GM19025 (cell line): Measurements from ENCODE around the gene KIFC1.

Source experiments
- ATAC-seq: cut with Tn5 transposase; IDR thresholded peaks from one replicate; pipeline ENCODE4 v1.9.1; 2021; ENCODE audit warnings: mild to moderate bottlenecking, low read depth, moderate library complexity; ENCODE audit not compliant: unreplicated experiment

KIFC1 gene

DNA sequence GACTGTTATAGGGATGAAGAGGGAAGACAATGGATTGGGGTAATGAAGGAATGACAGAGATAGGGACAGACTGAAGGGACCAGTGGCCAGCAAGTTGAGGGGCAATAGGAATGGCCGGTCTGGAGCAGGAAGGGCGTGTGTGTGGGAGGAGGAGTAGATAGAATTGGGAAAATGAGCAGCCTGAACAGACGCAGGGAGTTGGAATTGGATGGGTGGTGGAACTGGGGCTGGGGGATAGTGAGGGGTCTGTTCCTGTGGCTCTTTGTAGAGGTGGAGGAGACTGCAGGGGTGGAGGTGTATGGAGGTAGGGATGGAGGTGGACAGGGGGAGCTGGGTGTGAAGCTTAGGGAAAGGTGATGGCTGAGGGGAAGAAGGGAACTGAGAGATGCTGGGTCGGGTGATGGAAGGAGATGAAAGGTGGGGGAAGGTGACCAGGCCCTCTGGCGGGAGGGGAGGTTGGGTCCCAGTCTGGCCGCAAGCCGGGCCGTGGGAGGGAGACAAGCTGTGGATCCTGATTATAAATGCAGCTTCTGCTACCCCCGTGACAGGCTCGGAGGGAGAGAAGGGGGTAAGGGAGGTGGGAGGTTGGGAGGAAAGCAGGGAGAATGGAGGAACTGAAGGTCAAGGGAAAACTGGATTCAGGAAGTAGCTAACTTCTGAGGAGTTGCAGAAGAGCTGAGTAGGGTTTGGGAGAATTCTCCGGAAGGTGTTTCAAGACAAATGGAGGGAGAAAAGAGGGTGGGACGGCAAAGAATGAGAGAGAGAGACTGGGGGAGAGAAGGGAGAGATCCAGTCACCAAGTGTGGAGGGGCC, 33.4 kb downstream of the KIFC1 start:
- no peak for ATAC-seq

DNA sequence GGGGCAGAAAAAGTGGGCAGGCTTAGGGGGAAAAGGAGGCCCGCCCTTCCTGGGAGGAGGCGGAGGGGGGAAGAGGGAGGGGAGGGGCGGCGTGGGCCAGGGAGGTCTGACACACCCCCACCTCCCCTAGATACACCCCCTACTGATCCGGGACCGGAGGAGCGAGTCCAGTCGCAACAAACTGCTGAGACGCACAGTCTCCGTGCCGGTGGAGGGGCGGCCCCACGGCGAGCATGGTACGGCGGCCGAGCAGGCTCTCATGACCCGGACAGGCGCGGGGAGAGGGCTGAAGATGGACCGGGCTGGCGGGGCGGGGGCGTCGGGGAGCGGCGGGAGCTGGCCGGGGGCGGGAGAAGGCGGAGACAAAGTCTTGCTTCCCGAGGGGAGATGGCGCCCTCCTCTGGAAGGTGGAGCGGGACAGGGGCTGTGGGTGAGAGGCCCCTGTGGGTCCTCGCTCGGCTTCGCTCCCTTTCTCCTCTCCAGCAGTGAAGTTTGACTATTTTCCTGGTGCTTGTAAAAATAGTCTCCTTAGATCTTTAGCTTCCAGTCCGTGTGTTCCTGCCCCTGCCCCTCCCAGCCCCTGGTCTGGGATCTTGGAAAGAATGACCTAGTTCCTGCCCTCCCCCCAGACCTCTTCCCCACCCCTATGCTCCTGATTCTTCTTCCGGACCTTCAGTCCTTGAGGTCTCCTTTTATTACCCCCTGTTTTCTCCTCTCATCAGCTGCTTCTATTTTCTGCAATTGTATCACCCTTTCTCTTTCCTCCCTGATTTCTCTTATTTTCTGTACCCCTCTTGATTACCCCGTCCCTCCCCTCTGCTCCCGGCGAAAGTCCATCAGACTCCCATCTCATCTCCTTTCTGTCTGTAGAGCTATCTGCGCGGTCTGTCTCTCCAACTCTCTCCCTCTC, 34.3 kb downstream of the KIFC1 start:
- ATAC-seq = no peak

DNA sequence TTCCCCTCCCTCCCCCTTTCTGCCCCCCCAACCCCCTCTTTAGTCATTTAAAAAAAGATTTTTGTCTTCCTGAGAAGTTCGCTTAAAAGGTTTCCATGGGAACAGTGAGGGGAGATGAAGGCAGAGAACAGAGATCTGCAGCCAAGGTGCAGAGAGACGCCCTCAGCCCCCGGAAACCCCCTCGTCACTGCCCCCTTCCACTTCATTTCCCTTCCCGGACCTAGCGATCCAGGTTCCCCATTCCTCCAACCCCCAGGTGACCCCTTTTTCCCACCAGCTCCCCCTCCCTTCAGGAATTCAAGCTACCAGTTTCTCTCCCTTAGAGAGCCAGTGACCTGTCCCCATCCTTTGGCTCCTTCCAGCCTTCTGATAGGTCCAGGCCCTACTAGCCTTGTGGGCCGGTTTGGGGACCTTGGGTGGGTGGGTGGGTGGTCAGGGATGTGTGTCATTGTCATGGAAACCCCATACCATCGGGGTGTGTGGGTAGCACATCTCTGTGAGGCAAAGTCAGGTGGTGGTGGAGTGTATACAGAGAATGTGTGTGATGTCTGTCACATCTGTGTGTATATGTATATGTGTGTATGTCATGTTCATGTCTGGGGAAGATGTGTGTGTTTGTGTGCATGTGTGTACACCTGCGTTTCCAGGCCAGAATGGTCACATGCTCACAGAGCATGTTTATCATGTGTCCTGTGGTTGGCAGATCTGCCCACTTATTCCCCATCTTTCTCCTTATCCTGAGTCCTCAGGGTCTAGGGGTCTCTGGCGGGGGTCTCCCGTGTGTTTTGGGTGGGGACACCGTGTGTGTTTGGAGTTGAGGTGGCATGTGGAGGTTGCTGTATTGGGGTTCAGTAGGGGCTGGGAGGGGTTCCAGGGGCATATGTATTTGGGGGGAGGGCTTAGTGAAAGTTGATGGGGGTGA, 35.2 kb downstream of the KIFC1 start:
- ATAC-seq = no peak

DNA sequence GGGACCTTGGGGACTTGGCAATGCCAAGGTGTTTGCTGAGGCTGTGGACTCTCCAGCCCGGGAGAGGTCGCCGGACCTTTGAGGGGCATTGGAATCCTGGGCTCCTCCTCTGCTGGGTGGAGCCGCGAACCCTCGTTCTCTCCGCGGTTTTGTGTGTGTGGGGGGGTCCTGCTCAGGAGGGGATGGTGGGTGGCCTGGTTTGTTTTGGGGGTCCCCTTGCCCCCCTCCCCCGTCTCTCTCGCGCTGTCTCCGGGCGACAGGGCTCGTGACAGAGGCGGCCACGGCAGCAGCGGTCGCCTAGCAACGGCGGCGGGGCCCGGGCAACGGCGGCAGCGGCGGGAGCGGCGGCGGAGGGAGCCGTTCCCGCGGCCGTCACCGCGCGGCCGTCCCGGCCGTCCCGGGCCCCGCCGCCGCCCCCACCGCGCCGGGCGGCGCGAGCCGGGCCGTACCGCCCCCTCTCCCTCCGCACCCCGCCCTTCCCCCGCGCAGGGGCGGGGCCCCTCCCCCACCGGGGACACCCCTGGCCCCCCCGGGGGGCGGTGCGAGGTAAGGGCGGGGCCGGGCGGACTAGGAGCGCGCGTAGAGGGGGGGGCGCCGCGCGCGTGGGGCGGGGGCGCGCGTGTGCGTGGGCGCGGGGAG, 36.1 kb downstream of the KIFC1 start:
- ATAC-seq = no peak

DNA sequence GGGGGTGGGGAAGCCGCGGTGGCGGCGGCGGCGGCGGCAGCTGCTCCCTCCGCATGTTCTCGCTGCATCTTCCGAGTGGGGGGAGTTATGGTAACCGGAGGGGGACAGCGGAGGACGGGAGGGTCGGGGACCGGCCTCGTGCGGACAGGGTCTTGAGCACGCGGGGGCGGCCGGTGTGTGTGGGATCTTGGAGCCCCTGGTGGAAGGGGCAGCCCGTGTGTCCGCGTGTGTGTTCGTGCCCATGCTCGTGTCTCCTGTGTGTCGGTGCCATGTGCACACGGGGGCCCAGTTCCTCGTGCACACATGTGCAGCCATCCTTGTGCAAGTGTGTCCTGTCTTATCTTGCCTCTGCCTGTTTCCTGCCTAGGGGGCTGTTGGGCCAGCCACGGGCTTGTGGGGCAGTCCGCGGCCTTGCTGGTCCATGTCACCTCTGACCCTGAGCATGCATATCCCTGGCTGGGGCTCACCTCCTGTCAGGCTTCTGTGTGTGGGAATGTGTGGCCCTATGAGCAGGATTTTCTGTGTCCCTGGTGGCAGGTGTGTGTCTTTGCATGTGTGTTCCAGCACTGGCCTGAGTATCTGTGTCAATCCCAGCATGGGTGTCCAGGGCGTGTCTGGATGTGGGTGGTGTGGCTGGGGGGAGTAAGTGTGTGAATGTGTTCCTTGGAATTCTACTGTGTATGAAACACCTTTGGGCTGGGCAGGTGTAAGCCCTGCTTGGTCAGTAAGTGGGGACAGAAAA, 36.8 kb downstream of the KIFC1 start:
- no peak for ATAC-seq

DNA sequence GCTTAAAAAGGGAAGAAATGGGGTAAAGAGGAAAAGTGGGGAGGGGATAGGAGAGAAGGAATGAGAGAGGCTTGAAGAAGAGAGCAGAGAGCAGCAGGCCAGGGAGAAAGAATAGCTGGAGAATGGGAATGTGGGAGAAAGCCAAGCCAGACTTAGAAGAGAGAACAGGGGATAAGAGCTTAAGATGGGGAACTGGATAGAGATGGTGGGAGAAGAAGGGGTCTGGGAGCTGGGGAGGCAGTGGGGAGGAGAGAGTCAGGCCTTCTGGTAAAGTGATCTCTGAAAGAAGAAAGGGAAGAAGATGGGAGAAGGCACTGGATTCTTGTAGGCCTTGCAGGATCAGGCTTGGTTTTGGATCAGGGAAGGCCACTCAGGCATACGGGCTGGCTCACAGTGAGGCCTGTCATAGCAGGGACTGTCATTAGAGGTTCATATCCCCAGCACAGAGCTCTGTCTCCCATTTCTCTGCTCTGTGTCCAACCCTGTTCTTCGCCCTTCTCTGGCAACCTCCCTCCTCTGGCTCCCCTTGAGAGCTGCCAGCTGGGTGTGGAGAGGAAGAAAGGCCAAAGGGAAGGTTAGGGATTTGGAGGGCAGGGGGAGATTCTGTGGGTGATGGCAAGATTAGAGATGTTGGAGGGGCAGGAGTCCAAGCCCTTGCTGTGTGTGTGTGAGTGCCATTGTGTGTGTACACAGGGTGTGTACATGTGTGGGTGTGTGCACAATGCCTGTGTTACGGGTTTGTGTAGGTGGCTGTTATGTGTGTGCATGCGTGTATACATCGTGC, 37.5 kb downstream of the KIFC1 start:
- no peak for ATAC-seq

DNA sequence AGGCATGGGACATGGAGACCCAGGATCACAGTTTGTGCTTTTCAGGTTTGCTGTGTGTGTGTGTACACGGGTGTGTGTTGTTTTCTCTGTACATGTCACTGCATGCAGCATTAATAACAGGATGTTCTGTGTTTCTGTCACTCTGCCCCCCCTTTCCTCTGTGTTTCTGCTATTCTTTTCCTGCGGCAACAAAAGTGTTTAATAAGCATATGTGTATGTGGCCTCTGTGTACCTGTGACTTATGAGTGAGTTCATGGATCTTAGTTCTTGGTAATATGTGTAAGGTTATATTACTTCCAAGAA, 38.1 kb downstream of the KIFC1 start:
- ATAC-seq = no peak

DNA sequence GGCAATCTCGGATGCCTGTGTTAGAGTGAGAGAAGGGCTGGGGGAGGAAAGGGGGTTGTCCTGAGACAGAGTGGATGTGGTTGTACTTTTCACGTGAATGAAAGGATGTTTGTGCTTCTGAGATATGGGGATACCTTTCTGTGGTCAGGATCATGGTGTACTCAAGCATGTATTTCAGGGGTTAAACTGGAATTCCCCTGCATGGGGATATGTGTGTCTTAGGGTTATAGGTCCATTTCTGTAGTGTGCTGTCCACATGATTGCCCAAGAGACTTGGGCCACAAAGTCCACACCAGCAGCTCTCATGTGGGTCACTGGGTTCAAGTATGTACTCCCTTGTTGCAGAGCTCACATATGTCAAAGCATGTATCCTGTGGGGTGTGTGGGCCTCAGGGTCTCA, 38.7 kb downstream of the KIFC1 start:
- no peak for ATAC-seq

DNA sequence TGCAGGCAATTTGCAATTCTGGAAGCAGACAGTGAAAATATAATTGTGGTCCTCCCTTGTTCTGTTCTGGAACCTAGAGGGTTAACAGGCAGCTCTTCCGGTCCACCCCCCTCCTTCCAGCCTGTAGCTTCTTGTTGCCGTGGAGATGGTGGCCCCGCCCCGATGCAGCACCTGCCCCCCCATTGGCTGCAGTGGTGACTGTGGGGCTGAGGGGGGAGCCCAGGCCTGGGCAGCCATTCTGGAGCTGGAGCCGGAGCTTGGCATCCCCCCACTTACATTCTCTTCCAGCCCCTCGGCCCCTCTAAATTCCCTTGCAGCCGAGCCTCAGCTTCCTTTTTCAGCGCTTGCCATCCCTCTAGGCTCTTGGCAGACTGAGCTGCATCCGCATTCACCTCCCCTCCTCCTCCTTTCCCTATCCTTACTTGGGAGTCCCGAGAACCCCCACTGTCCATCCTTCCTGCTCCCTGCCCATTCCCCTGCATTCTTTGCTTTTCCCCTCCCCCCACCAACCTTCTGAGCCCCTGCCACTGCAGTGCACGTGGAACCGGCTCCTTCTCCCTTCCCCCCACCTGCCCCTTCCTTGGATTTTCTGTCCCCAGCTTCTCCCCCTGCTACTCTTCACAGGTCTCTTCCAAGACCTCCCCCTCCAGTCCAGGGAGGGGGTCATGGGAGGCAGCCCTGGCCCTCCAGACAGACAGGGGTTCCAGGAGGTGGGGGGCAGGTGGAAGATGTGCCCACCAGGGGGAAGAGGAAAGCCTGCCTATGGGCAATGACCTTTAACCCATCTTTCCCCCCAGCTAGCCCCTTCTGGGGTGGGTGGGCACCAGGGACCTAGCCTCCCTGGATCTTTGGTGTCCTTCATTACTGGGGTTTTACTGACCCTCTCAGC, 39.6 kb downstream of the KIFC1 start:
- peak; percentile 54 for ATAC-seq

DNA sequence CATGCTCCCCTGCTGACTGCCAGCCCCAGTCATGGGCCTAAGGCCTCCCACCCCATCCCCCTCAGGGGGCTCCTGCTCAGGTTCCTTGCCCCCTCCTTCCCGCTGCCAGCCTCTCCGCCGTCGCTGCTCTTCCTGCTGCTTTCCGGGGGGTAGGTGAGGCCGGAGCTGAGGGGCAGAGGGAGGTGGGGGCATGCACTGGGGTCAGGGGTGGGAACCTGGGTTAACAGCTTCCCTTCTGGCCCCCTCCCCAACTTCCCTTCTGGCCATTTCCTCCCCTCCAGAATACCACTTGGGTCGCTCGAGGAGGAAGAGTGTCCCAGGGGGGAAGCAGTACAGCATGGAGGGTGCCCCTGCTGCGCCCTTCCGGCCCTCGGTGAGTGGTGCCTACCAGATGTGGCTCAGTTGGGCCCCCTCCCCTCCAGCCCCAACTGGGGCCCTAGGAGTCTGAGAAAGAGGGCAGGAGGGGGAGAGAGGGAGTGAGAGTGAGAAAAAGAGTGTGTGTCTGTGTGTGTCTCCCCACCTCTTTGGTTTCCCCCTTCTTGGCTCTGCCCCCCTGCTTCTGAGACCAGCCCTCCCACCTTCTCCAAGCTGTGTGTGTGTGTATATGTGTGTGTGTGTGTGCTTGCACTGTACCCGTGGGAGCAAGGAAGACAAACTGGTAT, 40.4 kb downstream of the KIFC1 start:
- ATAC-seq = no peak

DNA sequence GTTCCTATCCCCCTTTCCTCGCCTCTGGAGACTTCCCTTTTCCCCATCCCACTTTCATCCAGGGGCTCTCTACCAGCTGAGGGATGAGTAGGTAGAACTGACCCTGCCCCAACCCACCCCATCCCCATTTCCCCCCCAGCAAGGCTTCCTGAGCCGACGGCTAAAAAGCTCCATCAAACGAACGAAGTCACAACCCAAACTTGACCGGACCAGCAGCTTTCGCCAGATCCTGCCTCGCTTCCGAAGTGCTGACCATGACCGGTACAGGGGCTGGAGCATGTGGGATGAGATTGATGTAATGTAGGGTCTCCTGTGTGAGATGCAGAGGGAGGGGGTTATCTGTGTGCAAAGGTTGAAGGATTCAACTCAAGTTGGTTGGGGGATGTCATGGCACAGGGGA, 40.9 kb downstream of the KIFC1 start:
- ATAC-seq = no peak

DNA sequence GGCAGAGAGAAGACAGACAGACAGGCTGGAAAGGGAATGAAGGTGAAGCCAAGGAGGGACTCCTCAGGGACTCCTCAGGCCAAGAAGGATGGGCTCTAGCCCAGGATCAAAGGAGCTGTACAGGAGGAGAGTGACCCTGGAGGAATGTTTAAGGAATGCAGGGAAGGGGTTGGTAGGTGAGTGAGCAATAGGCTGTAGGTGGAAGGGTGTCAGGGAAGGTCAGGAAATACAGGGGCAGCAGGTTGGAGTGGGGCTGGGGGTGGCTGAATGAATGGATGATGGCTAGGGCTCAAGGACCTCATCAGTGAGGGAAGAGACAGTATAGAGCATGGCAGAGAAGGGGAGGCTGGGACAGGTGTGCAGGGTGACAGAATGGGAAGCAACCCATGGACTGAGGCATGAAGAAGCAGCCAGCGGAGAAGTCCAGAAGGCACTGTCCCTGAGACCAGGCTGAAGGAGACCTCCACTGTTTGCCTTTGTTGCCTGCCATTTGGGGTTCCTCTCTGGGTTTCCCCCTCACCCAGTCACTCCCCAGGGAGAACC, 41.4 kb downstream of the KIFC1 start:
- no peak for ATAC-seq

DNA sequence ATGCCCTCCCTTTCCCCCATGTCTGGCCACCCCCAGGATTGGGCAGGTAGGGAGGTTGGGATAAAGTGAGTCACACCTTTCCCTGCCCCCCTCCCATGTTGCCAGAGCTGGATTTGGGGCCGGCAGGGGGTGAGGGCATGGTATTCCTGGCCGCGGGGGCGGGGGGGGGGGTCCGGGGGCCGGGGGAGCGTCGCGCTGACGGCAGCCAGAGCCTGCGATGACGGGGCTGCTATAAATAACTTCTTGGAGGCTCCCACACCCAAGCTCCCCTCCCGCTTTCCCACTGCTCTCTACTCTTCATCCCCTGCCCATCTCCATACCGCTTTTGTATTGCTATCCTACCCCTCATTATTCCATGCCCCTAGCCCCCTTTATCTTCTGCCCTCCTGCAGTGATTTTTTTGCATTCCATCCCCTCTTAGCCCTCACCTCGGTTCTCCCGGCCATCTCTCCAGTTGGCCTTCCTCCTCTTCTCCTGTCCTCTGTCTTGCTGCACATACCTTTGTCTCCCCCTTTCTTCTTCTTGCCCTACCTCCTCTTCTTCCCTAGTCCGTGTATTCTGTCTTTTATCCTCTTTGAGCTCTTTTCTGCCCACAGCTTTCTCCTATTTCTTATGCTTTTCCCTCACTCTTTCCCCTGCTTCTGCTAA, 42.0 kb downstream of the KIFC1 start:
- no peak for ATAC-seq

DNA sequence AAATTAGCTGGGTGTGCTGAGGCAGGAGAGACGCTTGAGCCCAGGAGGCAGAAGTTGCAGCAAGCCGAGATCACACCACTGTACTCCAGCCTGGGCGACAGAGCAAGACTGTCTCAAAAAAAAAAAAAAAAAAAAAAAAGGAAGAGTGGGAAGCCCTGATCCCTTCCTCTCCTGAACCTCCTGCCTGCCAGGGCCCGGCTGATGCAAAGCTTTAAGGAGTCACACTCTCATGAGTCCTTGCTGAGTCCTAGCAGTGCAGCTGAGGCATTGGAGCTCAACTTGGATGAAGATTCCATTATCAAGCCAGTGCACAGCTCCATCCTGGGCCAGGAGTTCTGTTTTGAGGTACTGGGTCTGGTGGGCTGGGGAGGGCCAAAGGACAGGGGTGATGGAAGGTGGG, 43.3 kb downstream of the KIFC1 start:
- no peak for ATAC-seq

DNA sequence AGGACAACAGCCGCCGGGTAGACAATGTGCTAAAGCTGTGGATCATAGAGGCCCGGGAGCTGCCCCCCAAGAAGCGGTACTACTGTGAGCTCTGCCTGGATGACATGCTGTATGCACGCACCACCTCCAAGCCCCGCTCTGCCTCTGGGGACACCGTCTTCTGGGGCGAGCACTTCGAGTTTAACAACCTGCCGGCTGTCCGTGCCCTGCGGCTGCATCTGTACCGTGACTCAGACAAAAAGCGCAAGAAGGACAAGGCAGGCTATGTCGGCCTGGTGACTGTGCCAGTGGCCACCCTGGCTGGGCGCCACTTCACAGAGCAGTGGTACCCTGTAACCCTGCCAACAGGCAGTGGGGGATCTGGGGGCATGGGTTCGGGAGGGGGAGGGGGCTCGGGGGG, 46.0 kb downstream of the KIFC1 start:
- ATAC-seq = no peak

DNA sequence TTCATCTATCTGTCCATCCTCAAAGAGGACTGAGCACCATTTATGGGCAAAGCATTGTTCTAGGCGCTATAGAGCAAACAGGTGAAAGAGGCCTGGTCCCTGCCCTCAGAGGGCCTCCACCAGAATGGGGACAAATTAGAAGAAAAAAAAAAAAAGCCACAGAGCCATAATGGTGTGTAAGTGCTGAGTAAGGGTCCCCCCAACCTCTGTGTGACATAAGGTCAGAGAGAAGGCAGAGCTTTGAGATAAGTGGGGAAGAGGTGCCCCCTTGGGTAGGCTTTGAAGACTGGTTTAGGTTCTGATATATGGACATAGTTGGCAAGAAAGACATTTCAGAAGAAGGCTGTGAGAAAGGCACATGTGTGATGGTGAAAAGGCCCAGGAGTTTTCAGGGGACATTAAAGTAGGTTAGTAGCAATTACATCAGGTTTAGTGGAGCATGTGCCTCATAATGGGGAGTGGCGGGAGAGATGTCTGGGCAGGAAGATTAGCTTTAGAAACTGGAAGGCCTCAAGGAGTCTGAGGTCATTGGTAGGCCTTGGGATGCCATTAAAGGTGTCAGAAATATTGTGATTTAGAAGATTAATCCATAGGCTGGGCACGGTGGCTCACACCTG, 47.5 kb downstream of the KIFC1 start:
- no peak for ATAC-seq
